Upper lobe of right lung (tissue), 1 donor: ENCODE data around the gene FKBP2. TPM values are rescaled to one million over a fixed set of nuclear protein-coding genes. Genes with fewer than 3 reads are reported as not detected.

Experiments
- ATAC-seq: fragments of 200-7000 bp; cut with Tn5 transposase; one replicate; pipeline ENCODE4 v1.9.1; 2020; ENCODE audit warnings: mild to moderate bottlenecking, moderate library complexity
- DNase-seq: peaks from one replicate; pipeline ENCODE4 v3.0.0-alpha.2; 2020
- H3K27ac ChIP-seq: fragments of 200-600 bp; one replicate; pipeline ENCODE4 v1.8.0; 2022
- H3K27me3 ChIP-seq: fragments of 200-600 bp; one replicate; pipeline ENCODE4 v1.8.0; 2022; ENCODE audit warnings: mild to moderate bottlenecking
- H3K36me3 ChIP-seq: fragments of 200-600 bp; one replicate; pipeline ENCODE4 v1.8.0; 2022
- H3K4me1 ChIP-seq: fragments of 200-600 bp; one replicate; pipeline ENCODE4 v1.8.0; 2022
- H3K4me3 ChIP-seq: fragments of 200-600 bp; one replicate; pipeline ENCODE4 v1.8.0; 2022; ENCODE audit warnings: mild to moderate bottlenecking
- H3K9me3 ChIP-seq: fragments of 200-600 bp; one replicate; pipeline ENCODE4 v1.8.0; 2022
- CTCF ChIP-seq: fragments of 200-600 bp; IDR thresholded peaks from one replicate; pipeline ENCODE4 v1.8.0; 2022; ENCODE audit warnings: antibody characterized with exemption
- intact Hi-C: fragments of 100-400 bp; cut with DNase I; formaldehyde crosslinking; loops from one replicate; pipeline ENCODE4 v1.11.0; 2022
- total RNA-seq: library from RNA; stranded (reverse); fragmentation: NEBNext Ultra II Directional; extraction: Animal tissue kit (Norgen Biotek cat#: 25700); gene quantifications from one replicate; pipeline ENCODE4 v1.2.1, GENCODE V29; 2021
- donor health status: DM: no; HTN: yes; CAD: no; lungs with severe emphysema.

Gene FKBP2
- total RNA-seq, 1 donor from 2014 or later = 53.9 TPM

- Histone ChIP-seq H3K4me3 (no peak overlapping the region), H3K4me1 (peaks cover 31% of the 10 kb centered on the region), H3K27me3 (no peaks in the 10 kb centered on the region), H3K27ac (no peak overlapping the region), H3K9me3 (no peaks in the 10 kb centered on the region), H3K36me3 (peaks cover 2% of the 10 kb centered on the region)
- intact Hi-C loops = no loop called here
- DNase-seq = no peak
- no peak for ATAC-seq
- no peak for TF ChIP-seq CTCF
Observed at GRCh38 chr11:64249038-64249437, 8.1 kb downstream of the FKBP2 start.

GRCh38 chr11:64249563-64250414, 8.9 kb downstream of the FKBP2 start:
- Histone ChIP-seq H3K4me3 (no peak overlapping the region), H3K36me3 (peaks cover 6% of the 10 kb centered on the region), H3K27ac (no peak overlapping the region), H3K27me3 (no peaks in the 10 kb centered on the region), H3K9me3 (no peaks in the 10 kb centered on the region), H3K4me1 (peaks cover 31% of the 10 kb centered on the region)
- no peak for ATAC-seq
- no peak for TF ChIP-seq CTCF
- intact Hi-C loops = no loop called here
- DNase-seq = no peak

- no peaks in the 10 kb centered on the region for H3K9me3 ChIP-seq
- H3K4me3 ChIP-seq = peak overlapping the region; percentile 89
- H3K36me3 ChIP-seq = peaks cover 12% of the 10 kb centered on the region
- no peak for ATAC-seq
- peaks cover 26% of the 10 kb centered on the region for H3K4me1 ChIP-seq
- no peak for DNase-seq
- TF ChIP-seq CTCF = no peak
- H3K27ac ChIP-seq = no peak overlapping the region
- intact Hi-C loops = no loop called here
- no peaks in the 10 kb centered on the region for H3K27me3 ChIP-seq
Observed at GRCh38 chr11:64250415-64251015, 9.6 kb downstream of the FKBP2 start.

- H3K4me1 ChIP-seq = peaks cover 26% of the 10 kb centered on the region
- TF ChIP-seq CTCF = peak; percentile 66
- H3K27me3 ChIP-seq = no peaks in the 10 kb centered on the region
- DNase-seq (peak; percentile 82), ATAC-seq (peak; percentile 77)
- H3K36me3 ChIP-seq = peaks cover 14% of the 10 kb centered on the region
- H3K4me3 ChIP-seq = peak within 1 kb of the TSS; percentile 89
- intact Hi-C loops = no loop called here
- no peaks in the 10 kb centered on the region for H3K9me3 ChIP-seq
- peak within 1 kb of the TSS; percentile 72 for H3K27ac ChIP-seq
Observed at GRCh38 chr11:64251016-64251752, 10.3 kb downstream of the FKBP2 start, which contains the start of gene PLCB3. Gene PLCB3, plus strand, starts transcription at chr11:64251530. Its CDS starts 120 bp downstream, at chr11:64251650.

- intact Hi-C loops = no loop called here
- ATAC-seq = no peak
- peak overlapping the region; percentile 89 for H3K4me3 ChIP-seq
- no peaks in the 10 kb centered on the region for H3K9me3 ChIP-seq
- no peak for TF ChIP-seq CTCF
- peaks cover 19% of the 10 kb centered on the region for H3K36me3 ChIP-seq
- peak overlapping the region; percentile 72 for H3K27ac ChIP-seq
- H3K4me1 ChIP-seq = peaks cover 26% of the 10 kb centered on the region
- no peak for DNase-seq
- H3K27me3 ChIP-seq = no peaks in the 10 kb centered on the region
Observed at GRCh38 chr11:64251753-64252002, 10.8 kb downstream of the FKBP2 start.
